Measurements from ENCODE around the gene FAM111B.

Gene FAM111B

GRCh38 chr11:59142530-59143507, 35.8 kb downstream of the FAM111B start, which contains the start of gene FAM111A:
Gene FAM111A (plus strand): TSS chr11:59142856. CDS start chr11:59148873, 6,017 bp downstream.
- TF ChIP-seq CTCF (IDR thresholded peaks at IDR 0.05; ENCODE audit: borderline replicate concordance, insufficient read depth, low read depth, low read length) = peak; percentile 54; the same call in 1 of the 2 replicates
- peak within 1 kb of the TSS; percentile 77 for H3K4me3 ChIP-seq (ENCODE audit: low read depth, low read length)

GRCh38 chr11:59144096-59144495, 37.1 kb downstream of the FAM111B start:
- TF ChIP-seq CTCF (IDR thresholded peaks at IDR 0.05; ENCODE audit: borderline replicate concordance, insufficient read depth, low read depth, low read length) = no peak
- H3K4me3 ChIP-seq (ENCODE audit: low read depth, low read length) = no peak overlapping the region

GRCh38 chr11:59144579-59145345, 37.7 kb downstream of the FAM111B start:
- peak overlapping the region; percentile 83 for H3K4me3 ChIP-seq (ENCODE audit: low read depth, low read length)
- peak; percentile 41; the same call in 1 of the 2 replicates for TF ChIP-seq CTCF (IDR thresholded peaks at IDR 0.05; ENCODE audit: borderline replicate concordance, insufficient read depth, low read depth, low read length)

- H3K4me3 ChIP-seq (ENCODE audit: low read depth, low read length) = peak overlapping the region; percentile 83
These were observed 38.5 kb downstream of the FAM111B start for GRCh38 chr11:59145534-59145933.

GRCh38 chr11:59151761-59152160, 44.7 kb downstream of the FAM111B start:
- TF ChIP-seq CTCF (IDR thresholded peaks at IDR 0.05; ENCODE audit: borderline replicate concordance, insufficient read depth, low read depth, low read length) = no peak
- H3K4me3 ChIP-seq (ENCODE audit: low read depth, low read length) = no peak overlapping the region

More at GRCh38 chr11:59145534-59145933, 38.5 kb downstream of the FAM111B start:
- TF ChIP-seq CTCF (IDR thresholded peaks at IDR 0.05; ENCODE audit: borderline replicate concordance, insufficient read depth, low read depth, low read length) = no peak

- TF ChIP-seq CTCF (IDR thresholded peaks at IDR 0.05; ENCODE audit: borderline replicate concordance, insufficient read depth, low read depth, low read length) = no peak
- no peak overlapping the region for H3K4me3 ChIP-seq (ENCODE audit: low read depth, low read length)
These were observed 45.4 kb downstream of the FAM111B start for GRCh38 chr11:59152312-59152951.
